Measurements from ENCODE around the gene PFN1.

Gene PFN1

DNA sequence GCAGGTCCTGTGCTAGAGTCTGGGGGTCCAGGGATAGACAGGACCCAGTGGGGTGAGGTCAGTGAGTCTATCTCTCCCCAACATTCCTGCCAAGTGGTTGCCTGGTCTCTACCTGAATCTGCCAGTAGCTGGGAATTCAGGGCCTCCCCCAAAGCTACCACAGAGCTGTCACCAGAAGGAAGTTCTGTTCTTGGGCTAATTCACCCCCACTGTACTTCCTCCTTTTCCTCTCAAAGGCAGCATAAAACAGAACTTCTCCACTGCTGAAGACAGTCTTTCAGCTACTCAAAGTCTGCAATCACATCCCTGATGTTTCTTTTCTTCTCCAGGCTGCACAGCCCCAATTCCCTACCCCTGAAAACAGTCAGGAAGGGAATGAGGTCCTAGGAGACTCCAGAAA is 30.4 kb upstream of the PFN1 start:
- H3K9me3 ChIP-seq (ENCODE audit: control insufficient read depth, low read length) = no peaks in the 10 kb centered on the region
- H3K27me3 ChIP-seq (ENCODE audit: control insufficient read depth, insufficient read depth, low read length) = no peaks in the 10 kb centered on the region
- H3K27ac ChIP-seq = no peak overlapping the region
- H3K36me3 ChIP-seq (ENCODE audit: control insufficient read depth, insufficient read depth, low read length) = no peaks in the 10 kb centered on the region
- H2AFZ ChIP-seq = no peak overlapping the region
- H3K4me1 ChIP-seq = no peaks in the 10 kb centered on the region
- H3K79me2 ChIP-seq = peaks cover 8% of the 10 kb centered on the region
- H3K4me3 ChIP-seq (ENCODE audit: low read depth, low read length) = no peak overlapping the region
- no peak overlapping the region for H3K4me2 ChIP-seq (ENCODE audit: low read length)
- no peak overlapping the region for H3K9ac ChIP-seq
- TF ChIP-seq, protein P1, sequence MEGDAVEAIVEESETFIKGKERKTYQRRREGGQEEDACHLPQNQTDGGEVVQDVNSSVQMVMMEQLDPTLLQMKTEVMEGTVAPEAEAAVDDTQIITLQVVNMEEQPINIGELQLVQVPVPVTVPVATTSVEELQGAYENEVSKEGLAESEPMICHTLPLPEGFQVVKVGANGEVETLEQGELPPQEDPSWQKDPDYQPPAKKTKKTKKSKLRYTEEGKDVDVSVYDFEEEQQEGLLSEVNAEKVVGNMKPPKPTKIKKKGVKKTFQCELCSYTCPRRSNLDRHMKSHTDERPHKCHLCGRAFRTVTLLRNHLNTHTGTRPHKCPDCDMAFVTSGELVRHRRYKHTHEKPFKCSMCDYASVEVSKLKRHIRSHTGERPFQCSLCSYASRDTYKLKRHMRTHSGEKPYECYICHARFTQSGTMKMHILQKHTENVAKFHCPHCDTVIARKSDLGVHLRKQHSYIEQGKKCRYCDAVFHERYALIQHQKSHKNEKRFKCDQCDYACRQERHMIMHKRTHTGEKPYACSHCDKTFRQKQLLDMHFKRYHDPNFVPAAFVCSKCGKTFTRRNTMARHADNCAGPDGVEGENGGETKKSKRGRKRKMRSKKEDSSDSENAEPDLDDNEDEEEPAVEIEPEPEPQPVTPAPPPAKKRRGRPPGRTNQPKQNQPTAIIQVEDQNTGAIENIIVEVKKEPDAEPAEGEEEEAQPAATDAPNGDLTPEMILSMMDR (IDR thresholded peaks at IDR 0.05) = no peak

DNA sequence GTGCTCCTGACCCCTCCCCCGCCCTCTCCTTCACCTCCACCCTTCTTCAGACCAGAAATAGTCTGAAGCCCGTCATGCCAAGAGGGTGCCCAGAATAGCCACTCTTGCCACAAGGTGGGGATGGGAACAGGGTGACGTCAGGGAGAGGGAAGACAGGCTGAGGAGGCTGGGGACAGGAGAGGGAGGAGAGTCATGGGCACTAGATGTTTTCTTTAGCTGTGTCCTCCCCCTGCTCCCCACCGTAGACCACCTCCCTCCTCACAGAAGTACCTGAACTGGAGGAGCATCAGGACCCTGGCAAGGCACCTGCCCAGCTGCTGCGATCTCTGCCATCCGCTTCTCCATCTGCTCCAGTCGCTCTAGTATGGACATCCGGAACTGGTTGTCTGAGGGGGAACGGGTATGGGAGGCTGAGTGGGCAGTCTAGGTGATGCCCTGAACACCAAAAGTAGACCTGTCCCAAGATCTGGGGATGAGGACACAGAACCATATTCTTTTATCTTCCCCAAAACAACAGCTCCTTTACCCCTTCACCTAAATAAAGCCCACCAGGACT is 25.9 kb upstream of the PFN1 start:
- Histone ChIP-seq H3K79me2 (peaks cover 4% of the 10 kb centered on the region), H3K27ac (no peak overlapping the region), H3K4me1 (no peaks in the 10 kb centered on the region), H3K36me3 (ENCODE audit: control insufficient read depth, insufficient read depth, low read length) (no peaks in the 10 kb centered on the region), H3K9ac (no peak overlapping the region), H3K27me3 (ENCODE audit: control insufficient read depth, insufficient read depth, low read length) (no peaks in the 10 kb centered on the region), H2AFZ (no peak overlapping the region), H3K4me2 (ENCODE audit: low read length) (no peak overlapping the region), H3K4me3 (ENCODE audit: low read depth, low read length) (no peak overlapping the region), H3K9me3 (ENCODE audit: control insufficient read depth, low read length) (no peaks in the 10 kb centered on the region)
- TF ChIP-seq, protein P1 (IDR thresholded peaks at IDR 0.05) = no peak

- Histone ChIP-seq H3K4me1 (peaks cover 6% of the 10 kb centered on the region), H3K4me3 (ENCODE audit: low read depth, low read length) (no peak overlapping the region), H3K79me2 (no peaks in the 10 kb centered on the region), H3K9me3 (ENCODE audit: control insufficient read depth, low read length) (no peaks in the 10 kb centered on the region), H3K4me2 (ENCODE audit: low read length) (no peak overlapping the region), H3K36me3 (ENCODE audit: control insufficient read depth, insufficient read depth, low read length) (no peaks in the 10 kb centered on the region), H3K27me3 (ENCODE audit: control insufficient read depth, insufficient read depth, low read length) (no peaks in the 10 kb centered on the region), H3K9ac (no peak overlapping the region), H2AFZ (no peak overlapping the region), H3K27ac (no peak overlapping the region)
- TF ChIP-seq, protein P1 (IDR thresholded peaks at IDR 0.05) = no peak
Measured at GRCh38 chr17:4973256-4974114, 25.2 kb upstream of the PFN1 start.

DNA sequence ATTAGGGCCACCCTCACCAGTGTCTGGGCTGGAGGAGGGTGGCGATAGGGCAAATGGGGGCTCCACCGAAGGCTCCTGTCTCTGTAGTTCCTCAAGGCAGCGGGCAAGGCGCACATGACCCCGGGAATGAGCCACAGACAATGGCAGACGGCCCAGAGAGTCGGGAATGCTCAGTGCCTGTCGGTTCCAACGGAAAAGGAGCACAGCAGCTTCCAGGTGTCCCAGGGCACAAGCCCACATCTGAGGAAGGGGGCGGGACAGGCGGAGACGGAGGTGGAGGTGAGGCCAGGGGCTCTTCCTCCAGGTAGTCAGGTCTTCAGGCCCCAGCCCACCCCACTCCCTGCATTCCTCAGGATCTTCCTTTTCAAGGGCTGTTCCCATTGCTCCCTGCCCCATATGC is 24.4 kb upstream of the PFN1 start:
- TF ChIP-seq, protein P1 (IDR thresholded peaks at IDR 0.05) = no peak
- Histone ChIP-seq H2AFZ (no peak overlapping the region), H3K36me3 (ENCODE audit: control insufficient read depth, insufficient read depth, low read length) (no peaks in the 10 kb centered on the region), H3K4me2 (ENCODE audit: low read length) (no peak overlapping the region), H3K27me3 (ENCODE audit: control insufficient read depth, insufficient read depth, low read length) (no peaks in the 10 kb centered on the region), H3K27ac (no peak overlapping the region), H3K79me2 (no peaks in the 10 kb centered on the region), H3K9me3 (ENCODE audit: control insufficient read depth, low read length) (no peaks in the 10 kb centered on the region), H3K4me1 (peaks cover 10% of the 10 kb centered on the region), H3K9ac (no peak overlapping the region), H3K4me3 (ENCODE audit: low read depth, low read length) (no peak overlapping the region)
